Fibroblast of skin of right biceps (primary cell): ENCODE measurements around the gene SEMA6B.
"Not testable (repeated sequence)": the region's sequence is repeated elsewhere in the genome, so short reads cannot be mapped to it uniquely, and the experiment has no call there.

Experiments used
- DNase-seq: peaks from one replicate; pipeline ENCODE4 v3.0.0-alpha.2; 2013

Gene SEMA6B

DNA sequence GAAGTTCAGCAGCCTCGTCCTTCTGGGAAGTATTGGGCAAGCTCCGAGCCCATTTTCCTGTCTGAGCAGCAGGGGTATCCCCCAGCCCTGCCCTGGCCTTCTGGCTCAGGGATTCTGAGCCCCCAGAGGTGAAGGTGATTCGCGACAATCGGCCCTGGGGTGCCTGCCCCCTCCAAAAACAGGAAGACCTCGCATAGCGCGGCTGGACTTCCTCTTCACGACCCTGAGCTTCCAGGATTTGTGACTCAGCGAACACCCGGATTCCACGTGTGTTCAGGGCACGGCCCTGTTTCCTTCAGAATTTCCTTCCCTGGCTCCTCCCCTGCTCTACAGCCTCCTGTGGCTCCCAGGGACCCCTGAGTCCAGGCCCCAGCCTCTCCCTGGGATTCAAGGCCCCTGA is at the start of gene SEMA6B:
Gene SEMA6B (minus strand): TSS at position 116 of the 400 bp plus-strand sequence. CDS start 1,227 bp downstream, outside the sequence.
- DNase-seq = no peak

DNA sequence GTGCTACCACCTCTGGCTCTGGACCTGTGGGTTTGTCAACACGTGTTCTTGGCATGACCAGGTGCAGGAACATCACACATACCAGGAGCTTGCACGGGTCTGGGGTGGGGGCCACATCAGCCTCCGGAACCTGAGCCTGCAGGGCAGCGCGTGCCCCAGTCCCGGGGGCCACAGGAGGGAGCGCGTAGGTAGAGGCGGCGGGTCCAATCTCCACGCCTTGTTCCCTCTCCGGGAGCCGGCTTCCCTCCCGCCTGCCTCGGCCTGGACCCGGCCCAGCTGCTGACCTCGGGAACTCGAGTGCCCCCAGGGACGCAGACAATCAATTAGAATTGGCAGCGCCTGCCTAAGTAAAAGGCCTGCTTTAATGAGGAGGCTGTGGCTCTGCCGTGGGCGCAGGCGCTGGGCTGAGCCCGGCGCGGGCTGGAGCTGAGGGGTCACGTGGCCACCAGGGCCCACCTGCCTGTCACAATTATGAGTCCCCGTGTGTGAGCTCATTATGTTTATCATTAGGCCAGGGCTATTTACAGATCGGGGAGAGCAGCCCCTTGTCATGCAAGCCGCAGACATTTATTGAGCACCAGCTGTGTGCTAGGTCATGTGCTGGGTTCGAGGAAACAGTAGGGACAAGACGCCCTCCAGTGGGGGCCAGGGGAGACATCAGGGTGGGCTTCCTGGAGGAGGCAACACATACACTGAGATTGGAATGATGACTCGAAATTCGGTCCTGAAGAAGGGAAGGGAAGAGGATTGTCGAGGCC is 47.6 kb upstream of the SEMA6B start:
- no peak for DNase-seq

GRCh38 chr19:4606181-4606580 is 46.7 kb upstream of the SEMA6B start:
- DNase-seq = no peak

GRCh38 chr19:4604912-4605311 is 45.4 kb upstream of the SEMA6B start:
- DNase-seq = no peak

GRCh38 chr19:4602915-4603314 is 43.4 kb upstream of the SEMA6B start:
- DNase-seq = no peak

GRCh38 chr19:4602173-4602788 is 42.8 kb upstream of the SEMA6B start:
- DNase-seq = no peak

DNA sequence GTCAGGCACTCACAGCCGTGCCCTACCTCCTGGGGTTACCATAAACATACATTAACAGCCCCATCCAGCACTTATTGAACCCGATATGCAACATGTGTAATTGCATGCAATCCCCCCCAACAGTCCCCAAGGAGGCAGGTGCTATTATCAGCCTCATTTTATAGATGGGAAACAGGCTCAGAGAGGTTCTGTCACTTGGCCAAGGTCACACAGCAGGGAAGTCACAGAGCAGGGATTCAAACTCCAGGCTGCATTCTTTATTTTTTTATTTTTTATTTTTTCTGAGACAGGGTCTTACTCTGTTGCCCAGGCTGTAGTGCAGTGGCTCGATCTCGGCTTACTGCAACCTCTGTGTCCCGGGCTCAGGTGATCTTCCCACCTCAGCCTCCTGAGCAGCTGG is 41.4 kb upstream of the SEMA6B start:
- DNase-seq = no peak

GRCh38 chr19:4600082-4600481 is 40.6 kb upstream of the SEMA6B start:
- DNase-seq = no peak

DNA sequence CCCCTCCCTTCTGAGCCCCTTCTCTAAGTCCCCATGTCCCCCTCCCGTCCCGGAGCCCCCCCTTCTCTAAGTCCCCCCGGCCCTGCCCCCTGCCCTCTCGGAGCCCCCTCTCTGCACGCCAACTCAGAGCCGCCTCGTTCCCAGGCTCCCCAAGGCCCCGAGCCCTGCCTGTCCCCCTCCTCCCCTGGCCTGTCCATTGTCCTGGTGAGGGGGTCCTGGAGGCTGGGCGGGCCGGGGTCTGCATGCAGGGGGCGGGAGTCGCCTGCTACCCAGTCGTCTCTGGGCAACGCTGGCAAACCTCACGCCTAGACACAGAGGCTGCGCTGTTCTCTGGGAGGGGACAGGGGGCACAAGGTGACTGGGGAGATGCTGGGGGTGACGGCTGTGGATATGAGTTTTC is 39.2 kb upstream of the SEMA6B start:
- no peak for DNase-seq

- peak; percentile 52 for DNase-seq
Measured at GRCh38 chr19:4597975-4598671, 38.6 kb upstream of the SEMA6B start.

DNA sequence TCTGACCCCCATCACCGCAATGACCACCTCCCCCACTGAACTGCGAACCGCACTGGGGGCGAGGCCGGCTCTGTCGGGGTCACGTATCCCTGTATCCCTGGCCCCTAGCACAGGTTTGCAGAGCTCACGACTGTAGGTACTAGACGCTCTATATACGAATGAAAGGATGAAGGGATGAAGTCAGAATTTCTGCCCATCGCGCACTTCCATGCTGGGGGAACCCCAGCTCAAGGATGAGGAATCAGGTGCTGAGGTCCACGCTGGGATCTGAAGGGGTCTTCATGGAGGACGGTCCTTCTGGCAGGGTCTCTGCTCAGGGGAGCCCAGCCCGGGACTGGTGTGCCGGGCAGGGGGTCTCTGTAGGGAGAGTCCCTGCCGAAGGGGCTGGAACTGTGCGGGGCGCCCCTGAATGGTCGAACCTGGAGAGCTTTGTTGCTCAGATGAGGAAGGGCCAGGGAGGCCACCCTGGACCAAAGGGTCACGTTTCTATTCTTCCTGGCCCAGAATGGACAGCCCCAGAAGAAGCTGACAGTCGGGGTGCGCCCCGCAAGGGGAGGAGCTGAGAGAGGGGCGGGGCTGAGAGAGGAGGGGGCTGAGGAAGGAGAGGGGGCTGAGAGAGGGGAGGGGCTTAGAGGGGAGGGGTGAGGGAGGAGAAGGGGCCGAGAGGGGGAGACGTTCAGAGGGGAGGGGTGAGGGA is 37.9 kb upstream of the SEMA6B start:
- DNase-seq = no peak

GRCh38 chr19:4596033-4596904 is 36.8 kb upstream of the SEMA6B start:
- DNase-seq = no peak

GRCh38 chr19:4595158-4595557 is 35.7 kb upstream of the SEMA6B start:
- not testable (repeated sequence) for DNase-seq

- DNase-seq = no peak
Measured at GRCh38 chr19:4594201-4594600, 34.7 kb upstream of the SEMA6B start.

DNA sequence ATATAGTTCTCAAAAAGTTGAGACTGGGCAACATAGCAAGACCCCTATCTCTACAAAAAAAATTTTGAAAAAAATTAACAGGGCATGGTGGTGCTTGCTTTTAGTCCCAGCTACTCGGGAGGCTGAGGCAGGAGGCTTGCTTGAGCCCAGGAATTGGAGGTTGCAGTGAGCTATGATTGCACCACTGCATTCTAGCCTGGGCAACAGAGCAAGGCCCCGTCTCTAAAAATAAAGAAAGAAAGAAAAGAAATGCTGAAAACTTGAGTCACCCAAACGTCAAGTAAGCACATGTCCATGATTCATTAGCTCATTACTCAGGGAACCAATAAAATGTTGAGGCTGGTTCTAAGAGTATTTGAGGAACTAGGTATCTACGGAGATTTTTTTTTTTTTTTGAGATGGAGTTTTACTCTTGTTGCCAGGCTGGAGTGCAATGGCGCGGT is 33.9 kb upstream of the SEMA6B start:
- peak; percentile 81 for DNase-seq

DNA sequence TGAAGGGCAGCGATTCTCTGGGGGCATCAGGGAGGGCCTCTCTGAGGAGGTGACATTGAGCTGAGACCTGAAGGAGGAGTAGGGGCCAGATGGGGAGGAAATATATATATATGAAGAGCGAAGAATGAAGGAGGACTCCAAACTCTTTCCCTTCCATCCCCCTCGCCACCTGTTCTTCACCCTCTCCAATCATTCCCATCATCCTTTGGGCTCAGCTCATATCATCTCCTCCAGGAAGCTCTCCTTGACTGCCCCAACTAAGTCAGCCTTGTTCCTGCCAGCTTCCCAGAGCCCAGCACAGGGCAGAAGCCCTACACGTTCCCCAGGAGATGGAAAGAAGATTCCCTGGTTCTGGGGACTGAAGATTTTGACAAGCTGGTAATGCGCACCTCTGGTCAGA is 33.0 kb upstream of the SEMA6B start:
- no peak for DNase-seq

- no peak for DNase-seq
Measured at GRCh38 chr19:4591320-4591719, 31.8 kb upstream of the SEMA6B start.

DNA sequence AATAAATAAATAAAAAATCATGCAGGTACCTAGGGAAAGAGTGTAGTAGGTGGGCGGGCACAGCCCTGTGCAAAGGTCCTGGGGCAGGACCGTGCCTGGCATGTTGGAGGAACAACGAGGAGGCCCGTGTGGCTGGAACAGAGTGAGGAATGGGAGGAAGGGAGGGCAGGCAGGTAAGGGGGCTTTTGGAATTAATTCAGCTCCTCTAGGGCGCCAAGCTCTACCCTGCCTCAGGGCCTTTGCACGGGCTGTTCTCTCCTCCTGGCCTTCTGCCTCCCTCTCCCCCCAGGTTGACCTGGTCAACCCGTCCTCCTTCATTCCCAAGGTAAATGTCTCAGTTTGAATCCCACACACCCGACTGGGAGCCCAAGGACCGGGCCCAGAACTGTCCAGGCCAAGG is 31.1 kb upstream of the SEMA6B start:
- DNase-seq = no peak

GRCh38 chr19:4589579-4590410 is 30.3 kb upstream of the SEMA6B start:
- DNase-seq = no peak

- peak; percentile 63 for DNase-seq
Measured at GRCh38 chr19:4588291-4588761, 28.8 kb upstream of the SEMA6B start.

DNA sequence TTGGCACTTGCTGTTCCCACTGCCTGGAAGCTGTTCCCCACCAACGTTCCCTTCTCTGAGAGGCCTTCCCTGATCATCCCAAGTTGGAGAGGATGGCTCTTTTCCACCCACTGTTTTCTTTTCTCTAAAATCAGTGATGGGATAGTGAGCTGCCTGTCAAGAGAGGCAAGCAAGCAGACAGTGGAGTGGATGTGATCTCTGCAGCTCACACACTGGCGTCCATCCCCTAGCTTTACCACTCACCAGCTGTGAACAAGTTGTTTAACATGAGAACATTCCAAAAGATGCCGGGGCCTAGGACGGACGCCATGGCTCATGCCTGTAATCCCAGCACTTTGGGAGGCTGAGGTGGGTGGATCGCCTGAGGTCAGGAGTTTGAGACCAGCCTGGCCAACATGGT is 28.0 kb upstream of the SEMA6B start:
- no peak for DNase-seq
